Measurements from ENCODE around the gene SMARCA2. TPM values are rescaled to one million over a fixed set of nuclear protein-coding genes. Genes with fewer than 3 reads are reported as not detected.

The SMARCA2 gene
- total and polyA plus RNA-seq, 9 of the 15 experiments (the other 6 are each of a cell fraction or from before 2014, with no cell fraction given), result 8.0 to 34.8 (median 25.5) TPM

- TF ChIP-seq MGA (IDR thresholded peaks at IDR 0.05) (peak; percentile 31; the same call in 1 of the 2 replicates), MITF (IDR thresholded peaks at IDR 0.05) (no peak), EP300 (IDR thresholded peaks at IDR 0.05; ENCODE audit: low read length) (no peak), MEIS2 (IDR thresholded peaks at IDR 0.05; ENCODE audit: partially characterized antibody) (no peak), RAD21 (CRISPR knock-in tag; conservative IDR thresholded peaks at IDR 0.05 in 1 of 2, IDR thresholded peaks at IDR 0.05 in 1 of 2) (peak in 1 of 2 experiments; percentile 43; a peak in 1 of 4 replicates), MLLT1 (IDR thresholded peaks at IDR 0.05) (no peak), NFATC3 (IDR thresholded peaks at IDR 0.05) (no peak), ZNF124 (CRISPR knock-in tag; IDR thresholded peaks at IDR 0.05) (no peak), CTCFL (IDR thresholded peaks at IDR 0.05; ENCODE audit: borderline replicate concordance, insufficient read depth, low read depth, low read length, poor library complexity, severe bottlenecking) (peak; percentile 66), MCM2 (IDR thresholded peaks at IDR 0.05; ENCODE audit: low read depth) (no peak), MYC (IDR thresholded peaks at IDR 0.05; ENCODE audit: low read depth, low read length) (0 out of 2 replicates have a peak, but pooled peaks have one; percentile 18), MYC (CRISPR knock-in tag; IDR thresholded peaks at IDR 0.05; ENCODE audit: borderline replicate concordance, low read depth) (no peak)
These were observed 213.0 kb downstream of the SMARCA2 start (continued) for GRCh38 chr9:2228132-2228531.

All from K562 (cell line).